CD4-positive, alpha-beta T cell treated with Interferon alpha-2 for 1 hour (primary cell): Measurements from ENCODE around the gene FBN2.
"Not testable (repeated sequence)": the region's sequence is repeated elsewhere in the genome, so short reads cannot be mapped to it uniquely, and the experiment has no call there.

ENCODE experiments used
- DNase-seq, 2 donors: peaks; one replicate each; pipeline ENCODE4 v3.0.0-alpha.2; 2020 to 2022

Gene FBN2

GRCh38 chr5:128477944-128478343 is 60.1 kb downstream of the FBN2 start:
- no peak for DNase-seq

- DNase-seq = no peak
These were observed 62.4 kb downstream of the FBN2 start for GRCh38 chr5:128475693-128476092.

GRCh38 chr5:128472919-128473318 is 65.1 kb downstream of the FBN2 start:
- no peak for DNase-seq

GRCh38 chr5:128472036-128472435 is 66.0 kb downstream of the FBN2 start:
- DNase-seq = no peak

DNA sequence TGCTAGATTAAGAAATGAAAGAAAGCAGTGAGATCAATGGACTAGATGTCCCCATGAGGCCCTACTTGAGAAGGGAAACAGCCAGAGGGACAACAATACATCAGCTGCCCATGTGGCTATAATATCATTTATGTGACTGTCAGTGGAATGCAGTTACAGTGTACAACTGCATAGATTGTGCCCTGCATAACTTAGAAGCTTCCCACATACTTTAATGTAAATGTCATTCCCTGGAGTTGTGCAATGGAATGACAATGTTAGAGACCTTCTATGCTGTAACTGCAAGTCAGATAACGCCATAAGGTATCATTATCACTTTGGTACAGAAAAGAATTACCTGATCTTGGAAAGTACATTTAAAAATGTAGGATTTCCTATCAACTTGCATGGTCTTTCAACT is 67.4 kb downstream of the FBN2 start:
- no peak for DNase-seq

GRCh38 chr5:128469912-128470311 is 68.1 kb downstream of the FBN2 start:
- no peak for DNase-seq

DNA sequence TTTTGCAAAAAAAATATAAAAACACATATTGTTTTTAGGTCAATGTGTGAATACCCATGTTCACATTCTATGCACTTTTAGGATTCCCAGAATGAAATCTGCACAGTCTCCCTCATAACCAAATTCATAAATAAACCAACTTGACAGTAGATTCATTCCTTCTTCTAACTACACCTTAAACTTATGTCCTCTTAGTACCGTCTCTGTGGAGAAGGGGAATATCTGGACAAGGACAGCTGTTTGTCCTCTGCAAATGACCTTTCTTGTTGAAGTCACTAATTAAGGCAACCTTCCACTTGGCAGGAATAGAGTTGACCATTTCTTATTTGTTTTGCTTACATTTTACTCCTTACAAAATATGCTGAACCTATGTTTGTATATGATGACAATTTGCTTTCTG is 71.1 kb downstream of the FBN2 start:
- no peak for DNase-seq

DNA sequence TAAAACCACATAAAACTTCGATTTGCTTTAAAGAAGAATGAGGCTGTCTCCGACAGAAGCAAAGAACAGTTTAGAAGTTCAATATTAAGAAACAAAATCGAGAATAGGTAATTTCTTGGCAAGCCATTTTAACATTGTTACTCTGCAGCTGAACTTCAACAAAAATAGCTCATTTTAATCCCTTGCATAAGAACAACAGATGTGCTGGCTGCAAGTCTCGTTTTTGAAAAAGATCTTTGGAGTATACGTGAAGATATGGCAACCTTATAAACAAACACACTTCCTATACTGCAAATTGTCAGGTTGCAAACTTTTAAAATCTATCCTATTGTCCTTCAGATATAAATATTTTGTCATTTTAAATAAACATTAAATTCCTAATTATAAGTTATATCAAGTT is 71.5 kb downstream of the FBN2 start:
- DNase-seq = no peak

- DNase-seq = no peak
These were observed 73.4 kb downstream of the FBN2 start for GRCh38 chr5:128464596-128464995.

- no peak for DNase-seq
These were observed 75.7 kb downstream of the FBN2 start for GRCh38 chr5:128462330-128462729.

GRCh38 chr5:128457147-128457915 is 80.7 kb downstream of the FBN2 start:
- not testable (repeated sequence) for DNase-seq

DNA sequence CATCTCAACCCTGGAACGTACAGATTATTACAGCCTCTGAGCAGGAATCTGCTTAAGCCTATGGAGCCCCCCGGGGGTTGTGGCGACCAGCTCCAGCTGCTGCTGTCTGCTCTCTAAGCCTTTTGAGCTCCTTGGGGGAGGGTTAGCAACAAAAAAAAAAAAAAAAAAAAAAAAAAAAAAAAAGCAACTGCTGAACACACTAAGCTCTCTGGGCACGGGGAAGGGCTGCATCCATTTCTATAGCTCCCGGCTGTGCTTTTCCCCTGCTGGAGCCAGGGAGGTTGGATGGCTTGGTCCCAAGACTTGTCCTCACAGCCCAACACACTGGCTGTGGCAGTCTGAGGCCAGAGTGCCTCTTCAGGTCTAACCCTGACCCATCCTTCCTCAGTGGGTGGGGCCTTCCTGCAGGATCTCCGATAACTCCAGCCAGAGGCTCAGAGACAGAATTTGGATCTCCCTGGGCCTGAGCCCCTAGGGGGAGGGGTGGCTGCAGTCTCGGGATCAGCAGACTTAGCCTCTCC is 82.1 kb downstream of the FBN2 start:
- no peak for DNase-seq

- DNase-seq = no peak
These were observed 84.9 kb downstream of the FBN2 start for GRCh38 chr5:128453121-128453520.

DNA sequence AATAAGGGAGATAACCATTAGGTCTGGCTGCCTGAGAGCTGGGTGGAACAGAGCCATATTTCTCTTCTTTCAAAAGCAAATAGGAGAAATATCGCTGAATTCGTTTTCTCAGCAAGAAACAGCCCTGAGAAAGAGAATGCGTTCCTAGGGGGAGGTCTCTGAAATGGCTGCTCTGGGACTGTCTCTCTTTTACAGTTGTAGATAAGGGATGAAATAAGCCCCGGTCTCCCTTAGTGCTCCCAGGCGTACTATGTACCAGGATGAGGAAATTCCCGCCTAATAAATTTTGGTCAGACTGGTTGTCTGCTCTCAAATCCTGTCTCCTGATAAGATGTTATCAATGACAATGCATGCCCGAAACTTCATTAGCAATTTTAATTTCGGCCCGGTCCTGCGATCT is 90.8 kb downstream of the FBN2 start:
- DNase-seq = not testable (repeated sequence)

- no peak for DNase-seq
These were observed 96.1 kb downstream of the FBN2 start for GRCh38 chr5:128441941-128442350.

GRCh38 chr5:128441165-128441564 is 96.9 kb downstream of the FBN2 start:
- DNase-seq = no peak

- DNase-seq = no peak
These were observed 101.3 kb downstream of the FBN2 start for GRCh38 chr5:128436749-128437188.

DNA sequence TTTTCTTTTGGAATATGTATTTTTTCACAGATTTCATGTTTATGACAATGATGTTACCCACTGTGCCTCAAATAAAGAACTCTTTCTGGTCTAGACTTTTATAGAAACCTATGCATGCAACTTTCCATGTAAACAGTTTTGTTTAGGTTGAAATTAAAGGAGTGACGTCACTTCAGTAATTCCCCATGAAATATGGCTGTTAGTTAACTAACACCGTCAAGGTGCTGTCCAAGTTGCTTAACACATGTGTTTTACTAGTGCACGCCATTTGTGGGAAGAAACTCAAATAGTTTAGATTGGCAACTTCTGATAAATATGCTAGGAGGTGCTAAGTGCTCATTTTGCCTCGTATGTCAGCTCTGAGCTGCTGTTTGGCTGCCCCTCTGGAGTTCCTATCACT is 102.2 kb downstream of the FBN2 start:
- no peak for DNase-seq

DNA sequence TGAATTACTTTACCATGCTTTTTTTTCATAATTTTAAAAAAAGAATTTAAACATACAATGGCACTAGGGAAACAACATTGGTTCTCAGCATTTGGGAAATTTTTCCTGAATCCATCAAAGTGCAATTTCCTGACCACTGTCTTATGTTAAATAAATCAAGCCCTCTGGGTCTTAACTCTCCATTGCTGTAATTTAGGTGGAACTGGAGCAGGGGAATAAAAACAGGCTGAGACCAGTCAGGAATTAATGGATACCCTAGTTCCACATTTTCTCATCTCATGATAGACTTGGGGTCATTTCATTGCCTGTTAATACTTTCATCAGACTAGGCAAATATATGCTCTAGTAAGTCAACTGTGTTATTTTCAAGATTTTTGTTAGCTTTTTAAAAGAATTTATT is 103.1 kb downstream of the FBN2 start:
- no peak for DNase-seq

GRCh38 chr5:128432913-128433440 is 105.1 kb downstream of the FBN2 start:
- no peak for DNase-seq

GRCh38 chr5:128427921-128428320 is 110.1 kb downstream of the FBN2 start:
- no peak for DNase-seq

DNA sequence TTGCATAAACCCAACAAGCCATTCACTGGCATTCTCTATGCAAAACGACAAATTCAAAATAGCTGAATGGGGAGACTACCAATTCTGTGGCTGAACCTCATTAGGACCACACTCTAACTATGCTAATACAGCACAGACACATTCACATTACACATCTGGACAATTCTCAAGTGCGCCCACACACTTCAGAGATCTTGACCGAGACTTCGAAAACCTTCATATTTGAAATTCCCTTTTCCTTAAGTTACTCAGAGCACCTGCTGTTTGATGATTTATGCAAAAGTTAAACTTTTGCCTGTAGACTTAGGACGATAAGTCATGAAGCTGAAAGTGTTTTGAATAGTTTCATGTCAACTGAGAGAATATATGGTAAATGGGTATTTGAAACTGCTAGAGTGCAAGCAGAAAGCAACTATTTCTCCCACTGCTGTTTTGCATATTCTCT is 111.9 kb downstream of the FBN2 start:
- DNase-seq = no peak

DNA sequence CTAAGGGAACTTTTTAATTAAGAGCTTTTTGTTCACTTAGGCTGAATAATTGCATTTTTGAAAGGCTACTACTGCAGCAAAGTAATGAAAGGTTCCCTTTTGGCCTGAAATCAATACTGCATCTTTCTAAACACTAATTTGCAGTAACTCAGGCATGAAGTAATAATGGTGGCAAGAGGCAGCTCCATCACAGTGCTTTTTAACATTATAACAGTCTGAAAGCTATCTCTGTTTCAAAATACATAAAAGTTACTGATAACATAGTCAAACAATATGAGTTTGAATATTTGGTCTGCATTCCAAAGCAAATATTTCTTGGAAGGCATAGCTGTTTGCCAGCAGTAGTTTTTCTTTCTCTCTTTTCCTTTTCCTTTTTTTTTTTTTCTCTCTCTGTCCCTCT is 113.4 kb downstream of the FBN2 start:
- no peak for DNase-seq

GRCh38 chr5:128422612-128423011 is 115.4 kb downstream of the FBN2 start:
- DNase-seq = no peak

DNA sequence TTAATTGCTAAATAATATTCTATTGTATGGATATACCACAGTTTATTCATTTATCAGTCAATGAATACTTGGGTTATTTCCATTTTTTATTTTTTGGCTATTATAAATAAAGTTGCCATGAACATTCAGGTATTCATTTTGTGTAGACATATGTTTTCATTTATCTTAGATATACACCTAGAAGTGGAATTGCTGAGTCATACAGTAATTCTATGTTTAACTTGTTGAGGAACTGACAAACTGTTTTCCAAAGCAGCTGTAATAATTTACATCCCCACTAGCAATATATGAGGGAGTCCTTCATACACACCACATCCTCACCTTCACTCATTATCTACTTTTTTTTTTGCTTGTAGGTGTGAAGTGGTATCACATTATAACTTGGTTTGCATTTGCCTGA is 123.6 kb downstream of the FBN2 start:
- DNase-seq = no peak
